D721Med (cell line): ENCODE measurements around the gene BRS3.

Experiments used
- DNase-seq: peaks from one replicate; pipeline ENCODE4 v3.0.0; 2011; ENCODE audit warnings: low spot score; ENCODE audit not compliant: insufficient read length
- FAIRE-seq: peaks from 2 replicates; lab custom pipeline; 2011; peaks lifted over from hg19 to GRCh38; lab: Jason Lieb, UNC
- TF ChIP-seq, protein P1 (sequence below): IDR thresholded peaks from 2 replicates; pipeline ENCODE4 v1.5.1; 2012; ENCODE audit warnings: mild to moderate bottlenecking, control low read depth; ENCODE audit not compliant: insufficient read depth; ENCODE audit errors: missing control alignments

The BRS3 gene

GRCh38 chrX:136491832-136492231 is 4.1 kb downstream of the BRS3 start:
- TF ChIP-seq, protein P1, sequence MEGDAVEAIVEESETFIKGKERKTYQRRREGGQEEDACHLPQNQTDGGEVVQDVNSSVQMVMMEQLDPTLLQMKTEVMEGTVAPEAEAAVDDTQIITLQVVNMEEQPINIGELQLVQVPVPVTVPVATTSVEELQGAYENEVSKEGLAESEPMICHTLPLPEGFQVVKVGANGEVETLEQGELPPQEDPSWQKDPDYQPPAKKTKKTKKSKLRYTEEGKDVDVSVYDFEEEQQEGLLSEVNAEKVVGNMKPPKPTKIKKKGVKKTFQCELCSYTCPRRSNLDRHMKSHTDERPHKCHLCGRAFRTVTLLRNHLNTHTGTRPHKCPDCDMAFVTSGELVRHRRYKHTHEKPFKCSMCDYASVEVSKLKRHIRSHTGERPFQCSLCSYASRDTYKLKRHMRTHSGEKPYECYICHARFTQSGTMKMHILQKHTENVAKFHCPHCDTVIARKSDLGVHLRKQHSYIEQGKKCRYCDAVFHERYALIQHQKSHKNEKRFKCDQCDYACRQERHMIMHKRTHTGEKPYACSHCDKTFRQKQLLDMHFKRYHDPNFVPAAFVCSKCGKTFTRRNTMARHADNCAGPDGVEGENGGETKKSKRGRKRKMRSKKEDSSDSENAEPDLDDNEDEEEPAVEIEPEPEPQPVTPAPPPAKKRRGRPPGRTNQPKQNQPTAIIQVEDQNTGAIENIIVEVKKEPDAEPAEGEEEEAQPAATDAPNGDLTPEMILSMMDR = no peak
- no peak for FAIRE-seq
- no peak for DNase-seq

- DNase-seq = no peak
- TF ChIP-seq, protein P1 = no peak
- FAIRE-seq = no peak
These were observed 5.3 kb downstream of the BRS3 start for GRCh38 chrX:136493011-136493410.

DNA sequence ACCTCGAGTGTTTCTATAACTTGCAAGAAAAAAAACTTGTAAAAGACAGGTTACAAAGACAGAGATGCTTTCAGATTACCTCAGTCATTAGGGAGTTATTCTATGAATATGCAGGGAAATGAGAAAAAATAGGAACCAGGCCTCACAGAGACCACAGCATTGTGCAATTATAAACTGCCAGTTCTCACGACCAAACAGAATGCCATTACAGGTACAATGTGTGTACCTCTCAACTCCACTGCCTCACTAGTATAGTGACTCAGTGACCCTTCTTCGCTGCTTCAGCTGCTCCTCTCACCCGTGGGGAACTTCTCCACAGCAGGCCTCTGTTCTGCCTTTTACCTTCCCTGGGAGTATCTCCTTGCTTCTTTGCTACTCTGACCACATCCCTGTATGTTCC is 7.3 kb downstream of the BRS3 start:
- FAIRE-seq (no peak), DNase-seq (no peak)
- TF ChIP-seq, protein P1 = no peak

- TF ChIP-seq, protein P1 = no peak
- FAIRE-seq (peak; percentile 29), DNase-seq (no peak)
These were observed 8.5 kb downstream of the BRS3 start for GRCh38 chrX:136496186-136496763.

DNA sequence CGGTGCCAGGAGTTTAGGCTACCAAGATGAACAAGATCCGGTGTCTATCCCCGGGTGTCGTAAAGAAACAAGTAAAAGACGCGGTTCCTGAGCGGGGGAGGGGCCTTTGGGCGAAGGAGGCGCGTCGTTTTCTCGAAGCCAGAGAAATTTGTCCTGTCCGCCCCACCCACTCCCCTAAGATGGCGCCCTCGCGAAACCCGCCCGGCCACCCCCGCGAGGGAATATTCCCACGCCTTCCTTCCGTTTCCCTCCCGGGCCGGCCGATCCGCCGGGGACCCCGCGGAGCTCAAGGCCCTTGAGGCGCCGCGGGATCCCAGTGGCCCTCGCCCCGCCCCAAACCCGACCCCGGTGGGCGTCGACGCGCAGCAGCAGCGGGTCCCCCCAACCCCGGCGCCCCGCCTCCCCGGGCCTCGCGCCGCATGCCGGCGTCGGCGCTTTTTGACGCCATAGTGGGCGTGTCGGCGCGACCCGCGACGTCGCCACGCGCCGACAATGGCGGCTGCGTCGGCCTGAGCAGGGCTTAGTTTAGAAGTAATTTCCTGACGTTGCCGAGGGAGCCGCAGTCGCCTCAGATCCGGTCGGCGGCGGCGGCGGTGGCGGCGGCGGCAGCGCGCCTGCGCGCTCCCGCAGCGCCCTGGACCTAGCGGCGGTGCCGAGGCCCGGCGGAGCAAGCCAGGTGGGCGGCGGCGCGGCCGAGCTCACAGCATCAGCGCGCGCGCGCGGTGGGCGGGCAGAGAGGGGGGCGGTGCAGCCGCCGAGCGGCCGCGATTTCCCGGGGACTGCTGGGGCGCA is 9.2 kb downstream of the BRS3 start:
- FAIRE-seq = no peak
- no peak for DNase-seq
- TF ChIP-seq, protein P1 = no peak

GRCh38 chrX:136497556-136498052 is 9.9 kb downstream of the BRS3 start, which contains the start of gene HTATSF1:
TSS of gene HTATSF1 (plus strand) at chrX:136497592. CDS start at chrX:136497685, 93 bp downstream.
- TF ChIP-seq, protein P1 = no peak
- DNase-seq = no peak
- FAIRE-seq = no peak
